Thymus (tissue), 11 donors: ENCODE results near the gene MOB1B. TPM values are rescaled to one million over a fixed set of nuclear protein-coding genes. Genes with fewer than 3 reads are reported as not detected.

Source experiments
- DNase-seq, 9 donors: peaks; one replicate each; pipeline ENCODE4 v3.0.0-alpha.2; 2013; ENCODE audit warnings: low spot score in 9 of 9, low read depth in 6 of 9, missing footprints in 1 of 9
- H3K27ac ChIP-seq, 2 donors: one replicate each; pipeline ENCODE4 v1.5.1; 2013; ENCODE audit warnings: control low read depth in 1 of 2, low read depth in 1 of 2, low read length in 1 of 2, mild to moderate bottlenecking in 1 of 2, moderate library complexity in 1 of 2
- H3K27me3 ChIP-seq, 2 donors: one replicate each; pipeline ENCODE4 v1.5.1; 2013; ENCODE audit warnings: low read length in 1 of 2; ENCODE audit not compliant: control insufficient read depth in 2 of 2, insufficient read depth in 1 of 2
- H3K36me3 ChIP-seq, 2 donors: one replicate each; pipeline ENCODE4 v1.5.1; 2013; ENCODE audit warnings: low read length in 1 of 2, mild to moderate bottlenecking in 1 of 2, moderate library complexity in 1 of 2; ENCODE audit not compliant: control insufficient read depth in 2 of 2, insufficient read depth in 2 of 2
- H3K4me1 ChIP-seq, 2 donors: one replicate each; pipeline ENCODE4 v1.5.1; 2013; ENCODE audit warnings: low read length in 2 of 2; ENCODE audit not compliant: control insufficient read depth in 2 of 2, insufficient read depth in 2 of 2
- H3K4me3 ChIP-seq, 2 donors: one replicate each; pipeline ENCODE4 v1.5.1; 2013; ENCODE audit warnings: low read length in 2 of 2, control low read depth in 1 of 2, mild to moderate bottlenecking in 1 of 2
- H3K9me3 ChIP-seq, 2 donors: one replicate each; pipeline ENCODE4 v1.5.1; 2013; ENCODE audit warnings: low read length in 1 of 2, mild to moderate bottlenecking in 1 of 2; ENCODE audit not compliant: control insufficient read depth in 2 of 2, insufficient read depth in 1 of 2
- WGBS: extraction: QIAGEN DNeasy Blood & Tissue Kit; methylation state at CpG from one replicate; pipeline ENCODE4 v1.1.7; 2013; 5-methylcytosine and 5-hydroxymethylcytosine counted together
- polyA plus RNA-seq: library from polyadenylated mRNA; stranded (reverse); fragments of 200-250 nt; gene quantifications from one replicate; pipeline ENCODE4 v1.2.3, GENCODE V29; 2013
- total RNA-seq: library from RNA; stranded (reverse); fragments of 120-200 nt; gene quantifications from one replicate; pipeline ENCODE4 v1.2.4, GENCODE V29; 2013
- donor health status: healthy.

MOB1B gene
- total and polyA plus RNA-seq, 2 donors = 14.4 to 15.1 TPM

DNA sequence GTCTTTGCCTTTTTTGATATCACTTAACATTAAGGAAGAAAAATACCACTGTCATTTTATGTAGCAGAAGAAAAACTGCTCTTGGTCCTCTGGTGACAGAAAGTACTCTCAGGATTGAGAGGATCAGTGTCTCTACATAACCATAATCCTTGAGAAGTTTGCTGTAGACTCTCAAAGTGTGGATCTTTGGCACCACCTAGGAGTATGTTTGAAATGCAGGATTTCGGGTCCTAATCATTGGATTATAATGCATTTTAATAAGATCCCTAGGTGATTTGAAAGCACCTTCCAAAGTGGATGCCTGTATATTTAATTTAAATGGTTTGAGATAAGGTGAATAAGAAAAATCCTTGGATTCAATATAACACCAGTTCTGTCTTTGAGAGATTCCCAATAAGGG is 23.2 kb downstream of the MOB1B start:
- Histone ChIP-seq H3K4me3 (no peak overlapping the region), H3K36me3 (peaks cover 0 to 17% of the 10 kb centered on the region in 2 donors), H3K27ac (no peak overlapping the region), H3K27me3 (no peaks in the 10 kb centered on the region), H3K4me1 (peaks cover 8 to 19% of the 10 kb centered on the region in 2 donors), H3K9me3 (peaks cover 0 to 5% of the 10 kb centered on the region in 2 donors)
- DNase-seq = no peak
- 97% methylated on average over 1 of the region's 1 CpG for WGBS

DNA sequence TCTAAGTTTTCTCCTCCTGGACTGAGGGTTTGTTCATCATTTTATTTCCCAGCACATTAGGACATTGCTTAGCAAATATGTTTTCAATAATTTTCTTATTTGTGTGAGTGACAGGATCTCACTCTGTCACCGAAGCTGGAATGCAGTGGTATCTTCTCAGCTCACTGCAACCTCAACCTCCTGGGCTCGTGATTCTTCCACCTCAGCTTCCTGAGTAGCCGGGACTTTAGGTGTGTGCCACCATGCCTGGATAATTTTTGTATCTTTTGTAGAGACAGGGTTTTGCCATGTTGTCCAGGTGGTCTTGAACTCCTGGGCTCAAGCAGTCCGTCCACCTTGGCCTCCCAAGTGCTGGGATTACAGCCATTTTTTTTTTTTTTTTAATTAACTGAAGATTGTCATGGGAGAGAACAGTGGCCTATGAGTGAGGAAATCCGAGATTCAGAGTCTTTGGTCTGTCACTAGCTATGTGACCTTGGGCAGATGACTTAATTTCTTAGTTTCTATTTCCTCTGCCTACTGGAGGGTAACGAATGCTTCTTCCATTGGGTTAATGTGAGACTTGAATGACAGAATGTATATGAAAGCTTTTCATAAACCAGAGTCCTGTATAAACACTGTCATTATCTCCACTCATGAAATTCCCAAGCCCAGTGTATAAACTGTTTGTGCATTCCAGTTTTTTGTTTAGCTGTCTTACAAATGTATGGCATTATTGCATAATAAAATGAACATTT is 23.9 kb downstream of the MOB1B start:
- H3K9me3 ChIP-seq = peaks cover 0 to 5% of the 10 kb centered on the region in 2 donors
- no peak for DNase-seq

DNA sequence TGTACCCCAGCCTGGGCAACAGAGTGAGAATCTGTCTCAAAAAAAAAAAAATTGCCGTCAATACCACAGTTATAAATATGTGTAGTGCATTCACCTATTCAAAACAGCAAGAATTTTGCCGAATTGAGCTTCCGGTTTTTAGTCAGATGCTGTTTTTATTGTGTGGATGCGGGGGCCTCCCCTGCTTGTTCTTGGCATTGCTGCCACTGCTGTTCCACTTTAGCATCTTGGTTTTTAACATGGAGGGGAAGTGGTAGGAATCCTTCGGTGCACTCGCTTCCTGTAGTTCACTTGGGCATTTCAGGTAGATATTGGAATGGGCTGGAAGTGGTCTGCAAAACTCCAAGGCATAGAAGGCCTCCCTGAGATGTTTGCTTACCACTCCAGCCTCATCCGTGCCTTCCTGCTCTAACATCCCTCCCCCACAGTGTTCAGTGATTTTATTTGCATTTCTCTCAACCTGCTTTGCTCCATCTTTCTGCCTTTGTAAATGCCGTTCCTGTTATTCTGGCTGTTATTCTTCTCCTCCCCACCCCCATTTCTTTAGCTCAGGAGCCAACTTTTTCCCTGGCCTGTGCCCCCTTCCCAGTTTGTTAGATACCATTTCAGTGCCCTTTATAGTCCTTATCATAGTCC is 25.5 kb downstream of the MOB1B start:
- H3K9me3 ChIP-seq = peaks cover 0 to 5% of the 10 kb centered on the region in 2 donors
- H3K36me3 ChIP-seq = peaks cover 0 to 24% of the 10 kb centered on the region in 2 donors
- H3K4me1 ChIP-seq = peaks cover 8 to 23% of the 10 kb centered on the region in 2 donors
- peak overlapping the region; percentile 44 to 71 for H3K27ac ChIP-seq
- DNase-seq = peak in 2 of 9 donors; percentile 24 to 71
- no peak overlapping the region for H3K4me3 ChIP-seq
- H3K27me3 ChIP-seq = no peaks in the 10 kb centered on the region
- 16% methylated on average over 8 of the region's 8 CpGs for WGBS

More for the DNA sequence above, 23.9 kb downstream of the MOB1B start:
- Histone ChIP-seq H3K4me1 (peaks cover 8 to 19% of the 10 kb centered on the region in 2 donors), H3K27ac (peak overlapping the region in 1 of 2 donors; percentile 7), H3K27me3 (no peaks in the 10 kb centered on the region), H3K4me3 (no peak overlapping the region), H3K36me3 (peaks cover 0 to 20% of the 10 kb centered on the region in 2 donors)
- 53% methylated on average over 6 of the region's 6 CpGs for WGBS

DNA sequence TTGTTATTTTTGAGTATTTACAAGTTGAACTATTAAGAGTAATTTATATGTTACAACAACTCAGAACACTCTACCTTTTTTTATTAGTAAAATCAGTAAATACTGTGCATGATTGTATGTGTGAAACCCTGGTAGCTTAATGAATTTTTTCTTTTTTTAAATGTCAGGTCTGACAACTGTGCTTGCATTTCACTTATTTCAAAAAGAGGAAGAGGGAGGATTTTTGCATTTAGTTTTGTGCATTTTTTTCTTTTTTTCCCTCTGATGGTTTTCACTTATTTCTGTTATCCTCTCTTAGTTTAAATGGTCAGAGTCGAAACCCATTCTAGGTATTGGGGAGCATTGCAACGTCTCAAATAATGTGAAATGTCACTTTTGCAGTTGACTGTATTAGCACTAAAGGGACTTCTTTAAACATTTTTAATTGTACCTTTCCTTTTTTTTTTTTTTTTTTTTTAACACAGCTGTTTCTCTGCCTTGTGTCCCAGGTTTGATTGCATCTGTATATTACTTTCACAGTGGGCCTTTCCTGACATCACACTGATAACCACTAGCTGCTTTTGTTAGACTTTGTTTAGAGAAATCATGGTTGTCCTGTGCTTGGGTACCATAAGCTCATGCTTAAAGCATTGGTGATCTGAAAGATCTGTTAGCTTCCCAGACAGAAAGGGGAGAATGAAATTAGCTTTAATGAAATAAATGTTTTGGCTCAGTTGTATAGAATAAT is 28.5 kb downstream of the MOB1B start:
- Histone ChIP-seq H3K4me3 (no peak overlapping the region), H3K27me3 (no peaks in the 10 kb centered on the region), H3K36me3 (peaks cover 0 to 27% of the 10 kb centered on the region in 2 donors), H3K27ac (no peak overlapping the region), H3K4me1 (peaks cover 8 to 31% of the 10 kb centered on the region in 2 donors), H3K9me3 (peaks cover 0 to 5% of the 10 kb centered on the region in 2 donors)
- 31% methylated on average over 2 of the region's 2 CpGs for WGBS
- no peak for DNase-seq

GRCh38 chr4:70931347-70931746 is 29.2 kb downstream of the MOB1B start:
- H3K4me1 ChIP-seq = peaks cover 8 to 31% of the 10 kb centered on the region in 2 donors
- H3K36me3 ChIP-seq = peaks cover 0 to 27% of the 10 kb centered on the region in 2 donors
- no peak for DNase-seq
- WGBS = 92% methylated on average over 1 of the region's 1 CpG
- no peak overlapping the region for H3K27ac ChIP-seq
- no peak overlapping the region for H3K4me3 ChIP-seq
- no peaks in the 10 kb centered on the region for H3K27me3 ChIP-seq
- H3K9me3 ChIP-seq = peaks cover 0 to 7% of the 10 kb centered on the region in 2 donors

GRCh38 chr4:70932984-70933383 is 30.8 kb downstream of the MOB1B start:
- Histone ChIP-seq H3K27me3 (no peaks in the 10 kb centered on the region), H3K9me3 (peaks cover 0 to 7% of the 10 kb centered on the region in 2 donors), H3K4me3 (no peak overlapping the region), H3K4me1 (peaks cover 5 to 20% of the 10 kb centered on the region in 2 donors), H3K27ac (no peak overlapping the region), H3K36me3 (peaks cover 0 to 27% of the 10 kb centered on the region in 2 donors)
- no peak for DNase-seq
- 99% methylated on average over 2 of the region's 2 CpGs for WGBS

- no peak for DNase-seq
- Histone ChIP-seq H3K4me3 (no peak overlapping the region), H3K27ac (no peak overlapping the region), H3K36me3 (peaks cover 5 to 21% of the 10 kb centered on the region in 2 donors), H3K27me3 (no peaks in the 10 kb centered on the region), H3K9me3 (peaks cover 0 to 10% of the 10 kb centered on the region in 2 donors), H3K4me1 (peaks cover 9 to 21% of the 10 kb centered on the region in 2 donors)
- WGBS = 93% methylated on average over 7 of the region's 7 CpGs
Measured at GRCh38 chr4:70935038-70935695, 33.0 kb downstream of the MOB1B start.

DNA sequence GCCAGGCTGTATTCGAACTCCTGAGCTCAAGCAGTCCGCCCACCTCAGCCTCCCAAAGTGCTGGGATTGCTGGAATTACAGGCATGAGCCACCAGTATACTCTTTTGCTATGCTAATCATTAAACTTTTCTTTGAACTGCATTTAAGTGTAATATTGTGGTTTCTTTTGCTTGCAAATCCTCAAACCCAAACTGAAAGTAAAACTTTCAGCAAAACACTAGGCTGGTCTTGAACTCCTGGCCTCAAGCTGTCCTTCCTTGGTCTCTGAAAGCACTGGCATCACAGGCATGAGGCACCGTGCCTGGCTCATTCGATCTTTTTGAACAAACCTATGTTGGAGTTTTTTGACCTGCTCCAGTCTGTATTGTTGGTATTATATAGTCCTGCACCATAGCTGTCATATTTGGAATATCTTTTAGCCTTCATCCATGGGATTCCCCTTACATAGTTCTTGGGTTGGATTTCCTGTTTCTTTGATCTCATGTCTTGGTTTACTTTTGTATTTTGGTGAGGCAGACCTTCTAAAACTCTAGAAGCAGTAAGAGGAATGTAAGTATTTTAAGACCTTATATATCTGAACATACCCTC is 34.1 kb downstream of the MOB1B start:
- Histone ChIP-seq H3K27ac (peak overlapping the region in 1 of 2 donors; percentile 46), H3K4me1 (peaks cover 9 to 21% of the 10 kb centered on the region in 2 donors), H3K36me3 (peaks cover 5 to 21% of the 10 kb centered on the region in 2 donors), H3K9me3 (peaks cover 0 to 11% of the 10 kb centered on the region in 2 donors), H3K4me3 (no peak overlapping the region), H3K27me3 (no peaks in the 10 kb centered on the region)
- 95% methylated on average over 4 of the region's 4 CpGs for WGBS
- DNase-seq = peak in 1 of 9 donors; percentile 25
